ELF-1 (cell line): ENCODE data around the gene TCFL5.
A peak's percentile ranks its signal among the peaks of the same experiment; 100 is the strongest.

Experiments
- DNase-seq: peaks from one replicate; pipeline ENCODE4 v3.0.0-alpha.2; 2016; ENCODE audit warnings: low read depth, low spot score

TCFL5 gene

GRCh38 chr20:62861726-62862336 is at the start of gene TCFL5:
Gene TCFL5 (minus strand): TSS chr20:62861822. CDS start chr20:62861670, 152 bp downstream.
- peak; percentile 83 for DNase-seq

DNA sequence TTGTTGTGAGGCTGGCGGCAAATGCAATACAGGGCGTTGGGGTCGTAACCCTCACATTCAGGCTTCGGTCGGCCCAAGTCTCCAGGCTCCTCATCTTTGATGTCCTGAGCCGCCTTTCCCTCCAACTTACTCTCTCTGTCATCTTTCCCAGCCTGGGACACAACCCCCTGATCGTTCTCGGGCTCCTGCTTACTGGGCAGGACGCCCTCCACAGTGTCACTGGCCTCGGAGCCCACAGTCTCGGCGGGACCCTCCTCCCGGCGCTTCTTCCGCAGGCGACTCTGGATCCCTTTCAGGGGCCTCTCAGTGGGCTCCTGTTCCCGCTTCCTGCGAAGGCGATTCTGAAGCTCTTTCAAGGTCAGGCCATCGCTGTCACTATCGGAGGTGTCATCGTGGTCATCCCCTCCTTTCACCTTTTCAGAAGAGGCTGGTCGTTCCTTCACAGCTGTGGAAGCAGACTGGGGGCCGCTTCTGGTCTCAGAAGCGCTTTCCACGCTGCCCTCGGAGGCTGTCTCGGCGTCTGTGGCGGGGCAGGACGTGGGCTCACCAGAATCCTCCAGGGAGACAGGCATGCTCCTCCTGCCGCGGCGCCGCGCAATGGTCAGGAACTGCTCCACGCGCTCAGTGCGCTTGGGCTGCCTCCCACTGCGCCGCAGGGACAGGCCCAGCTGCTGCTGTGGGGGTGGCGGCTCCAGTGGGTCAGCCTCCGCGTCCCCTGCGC is 49.3 kb upstream of the TCFL5 start:
- no peak for DNase-seq

- DNase-seq = no peak
Observed at GRCh38 chr20:62910217-62910766, 48.7 kb upstream of the TCFL5 start.

DNA sequence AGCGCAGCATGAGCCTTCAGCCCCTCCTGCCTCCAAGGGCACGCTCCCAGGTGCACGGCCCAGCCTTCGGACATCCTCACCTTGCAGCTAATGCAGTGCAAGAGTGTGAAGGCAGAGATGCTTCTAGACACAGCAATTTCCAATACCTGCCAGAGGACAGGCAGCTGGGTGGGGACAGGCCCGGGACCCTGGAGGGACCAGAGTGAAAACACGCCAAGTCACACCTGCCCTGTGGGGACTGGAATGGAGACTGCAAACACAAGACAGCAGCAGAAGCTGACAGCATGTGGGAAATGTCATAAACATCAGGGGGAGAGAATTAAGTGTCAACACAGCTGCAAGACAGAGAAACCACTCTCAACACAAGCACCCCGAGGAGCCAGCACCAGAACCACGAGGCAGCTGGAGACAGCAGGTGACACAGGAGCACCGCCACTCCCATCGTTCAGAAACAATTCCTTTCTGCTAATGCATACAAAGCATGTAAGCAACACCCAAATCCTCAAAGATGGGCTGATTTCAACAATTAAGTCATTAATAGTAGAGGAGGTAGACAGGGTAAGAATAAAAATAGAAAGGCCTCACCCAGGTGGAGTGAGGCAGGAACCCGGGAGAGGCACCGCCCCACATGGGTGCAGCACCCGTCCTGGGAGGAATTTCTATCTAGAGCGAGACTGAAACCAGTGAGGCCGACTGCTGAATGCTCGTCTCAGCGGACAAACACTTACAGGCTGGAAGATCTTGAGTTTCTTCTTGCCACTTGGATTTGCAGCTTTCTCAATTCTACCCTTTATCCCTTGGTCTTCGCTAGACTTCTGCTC is 47.6 kb upstream of the TCFL5 start:
- DNase-seq = no peak

- no peak for DNase-seq
Observed at GRCh38 chr20:62907384-62908317, 46.0 kb upstream of the TCFL5 start.

DNA sequence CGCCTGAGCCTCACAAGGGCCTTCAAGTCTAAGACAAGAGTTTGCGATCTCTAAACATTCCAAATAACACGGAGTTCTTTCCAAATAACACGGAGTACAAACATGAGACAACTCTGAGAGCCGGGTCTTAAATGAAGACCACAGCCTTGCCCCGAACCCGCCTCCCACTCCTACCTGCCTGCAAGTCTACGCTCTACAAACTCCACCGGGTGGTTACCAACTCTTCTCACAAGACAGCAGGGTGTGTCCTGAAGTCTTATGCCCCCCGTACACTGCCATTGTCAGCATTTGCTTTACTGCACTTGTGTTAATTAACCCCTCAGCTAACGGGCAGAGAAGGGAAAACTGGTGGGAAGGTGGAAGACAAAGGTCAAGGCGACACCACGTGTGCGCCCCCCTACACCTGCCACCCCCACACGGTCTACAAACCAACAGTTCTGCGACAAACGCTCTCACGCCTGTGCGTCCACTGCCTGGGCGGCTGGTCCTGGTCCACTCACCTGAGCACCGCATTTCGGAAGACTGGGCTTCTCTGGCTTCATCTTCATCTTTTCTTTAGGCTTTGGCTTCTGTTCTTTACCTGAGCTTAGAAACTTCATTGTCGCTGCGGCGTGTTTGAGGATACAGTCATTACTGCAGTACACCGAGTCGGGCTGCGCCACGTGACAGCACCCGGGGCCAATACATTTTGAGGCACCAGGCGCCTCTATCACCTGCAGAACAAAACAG is 45.2 kb upstream of the TCFL5 start:
- DNase-seq = no peak

- no peak for DNase-seq
Observed at GRCh38 chr20:62906209-62906608, 44.6 kb upstream of the TCFL5 start.

DNA sequence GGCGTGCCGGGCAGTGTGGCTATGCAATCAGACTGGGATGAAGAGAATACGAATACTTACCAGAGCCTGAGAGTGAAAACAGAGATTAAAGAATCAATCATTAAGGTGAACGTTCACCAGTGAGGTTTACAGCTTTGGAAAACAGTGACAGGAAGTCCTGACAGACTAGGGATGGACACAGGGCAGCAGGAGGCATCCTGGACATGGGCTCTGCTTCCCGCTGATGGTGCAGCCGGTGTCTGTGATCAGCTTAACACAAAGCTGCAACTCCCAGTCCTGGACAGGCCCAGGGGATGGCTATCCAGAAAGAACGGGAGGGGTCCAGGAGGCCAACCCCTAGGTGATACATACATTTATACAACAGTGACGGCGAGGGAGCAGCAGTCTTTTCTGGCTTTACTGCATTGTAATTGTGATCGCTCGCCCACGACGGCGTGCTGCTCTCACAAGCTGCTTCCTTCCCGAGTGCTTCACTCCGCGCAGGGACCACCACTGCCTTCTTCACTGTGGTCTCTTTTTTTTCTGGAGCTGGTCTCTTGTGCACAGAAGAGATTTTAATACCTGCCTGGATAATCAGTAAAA is 44.0 kb upstream of the TCFL5 start:
- no peak for DNase-seq

DNA sequence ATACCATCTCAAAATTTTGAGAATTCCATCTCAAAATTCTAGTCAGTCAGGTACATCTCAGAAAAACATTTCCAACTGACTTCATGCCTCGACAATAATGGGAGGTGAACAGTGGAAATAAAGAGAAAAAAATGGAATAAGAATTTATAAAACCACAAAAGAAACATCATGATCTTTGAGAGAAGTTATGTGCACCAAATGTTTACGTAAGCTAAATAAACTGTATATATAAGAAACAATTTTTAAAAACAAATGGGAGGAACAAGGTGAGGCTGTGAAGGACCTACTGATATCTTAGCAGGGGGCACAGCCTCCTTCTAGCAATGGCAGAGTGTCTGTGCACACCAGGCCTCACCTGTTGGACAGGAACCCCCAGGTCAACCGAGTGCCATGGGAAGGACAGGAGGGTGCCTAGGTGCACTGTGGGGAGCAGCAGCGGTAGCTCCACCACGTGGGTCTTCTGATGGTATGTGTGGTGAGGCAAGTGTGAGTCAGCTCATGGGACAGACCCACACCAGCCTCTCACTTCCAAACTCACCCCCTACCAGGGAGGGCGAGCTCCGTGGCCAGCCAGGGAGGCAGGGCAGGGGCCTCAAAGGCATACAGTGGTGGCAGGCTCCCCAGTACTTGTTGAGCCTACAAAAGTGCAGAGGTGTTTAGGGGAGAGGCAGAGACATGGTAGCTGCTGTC is 41.4 kb upstream of the TCFL5 start:
- no peak for DNase-seq

DNA sequence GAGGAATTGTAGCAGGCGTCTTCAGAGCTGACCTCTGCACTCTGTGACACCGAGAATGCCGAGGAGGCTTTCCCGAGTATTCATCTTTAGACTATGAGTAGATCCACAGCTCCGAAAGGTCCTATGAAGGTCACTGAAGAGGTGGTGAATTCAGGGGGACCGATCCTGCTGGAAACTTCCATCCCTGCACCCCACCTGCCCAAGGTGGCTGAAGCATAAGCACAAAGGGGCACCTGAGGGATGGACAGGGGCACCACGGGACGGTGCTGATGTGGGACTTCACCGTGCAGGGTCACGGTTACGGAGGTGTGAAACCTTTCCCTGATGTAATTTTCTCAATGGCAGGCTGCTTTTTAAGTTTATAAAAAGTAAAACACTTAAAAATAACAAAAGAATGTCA is 40.3 kb upstream of the TCFL5 start:
- DNase-seq = no peak

DNA sequence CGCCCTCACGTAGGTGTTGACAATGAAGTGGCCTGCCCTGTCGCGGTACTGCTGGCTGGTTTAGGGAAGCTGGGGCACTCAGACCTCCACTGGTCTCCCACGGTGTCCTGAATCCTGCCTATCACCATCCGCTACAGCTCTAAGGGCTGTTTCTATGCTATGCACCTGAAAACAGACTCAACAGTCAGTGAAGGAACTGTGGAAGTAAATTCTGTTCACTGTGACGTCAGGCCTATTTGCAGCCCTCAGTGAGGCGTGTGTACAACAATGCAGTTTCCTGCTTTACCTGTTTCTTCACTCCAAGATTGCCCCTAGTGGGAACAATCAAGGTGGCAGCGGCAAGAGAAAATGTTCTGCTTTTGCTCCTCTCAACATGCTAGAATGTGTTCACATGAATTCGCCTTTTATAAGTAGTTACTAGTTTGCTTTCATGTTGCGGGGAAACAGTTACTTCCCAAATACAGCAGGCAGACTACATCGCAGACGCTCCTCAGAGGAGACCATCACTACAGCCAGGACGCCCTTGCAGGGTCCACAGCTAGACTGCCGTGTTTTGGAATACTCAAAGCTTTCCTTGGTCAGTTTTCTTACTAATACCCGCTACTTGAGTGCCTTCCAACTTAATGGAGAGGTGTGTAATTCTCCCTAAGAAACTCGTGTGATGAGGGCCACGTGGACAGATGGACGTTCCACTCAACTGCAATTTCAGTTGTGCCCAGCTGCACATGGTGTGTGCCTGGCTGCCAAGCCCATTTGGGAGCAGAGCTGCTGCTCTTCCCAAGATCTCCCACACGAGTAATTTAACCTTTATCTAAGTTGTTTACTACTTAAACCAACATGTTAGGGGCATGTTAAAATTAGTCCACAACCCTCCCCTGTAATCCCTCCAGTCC is 39.3 kb upstream of the TCFL5 start:
- DNase-seq = peak; percentile 60

GRCh38 chr20:62900052-62900691 is 38.5 kb upstream of the TCFL5 start:
- DNase-seq = peak; percentile 90

GRCh38 chr20:62899633-62900051 is 38.0 kb upstream of the TCFL5 start:
- DNase-seq = no peak

DNA sequence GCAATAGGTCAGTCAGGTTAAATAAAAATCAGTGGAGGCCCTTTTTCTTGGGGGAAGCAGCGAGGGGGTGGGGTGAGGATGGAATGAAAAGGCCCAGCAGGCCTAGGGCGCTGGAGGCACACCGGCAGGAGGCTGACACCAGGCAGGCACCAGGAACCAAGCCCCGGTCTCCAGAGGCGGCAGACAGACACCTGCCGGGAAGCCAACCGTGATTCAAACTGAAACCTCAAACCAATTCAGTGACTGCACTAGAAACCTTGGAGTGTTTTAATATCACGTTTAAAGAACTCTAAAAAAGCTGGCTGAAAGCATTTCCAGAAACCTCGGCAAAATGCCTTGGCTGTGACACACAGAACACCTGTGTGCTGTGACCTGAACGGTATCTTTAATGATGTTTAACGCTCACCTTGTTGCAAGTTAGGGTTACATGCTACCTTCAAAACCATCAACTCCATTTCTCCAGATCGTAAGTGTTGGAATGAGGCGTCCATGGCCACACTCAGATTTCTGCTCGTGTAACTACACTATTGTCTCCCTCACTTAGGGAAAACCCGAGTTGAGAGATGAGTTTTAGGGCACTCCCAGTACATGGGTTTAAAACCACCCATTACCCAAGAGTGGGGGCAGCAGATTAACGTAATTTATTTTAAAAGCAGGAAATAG is 37.5 kb upstream of the TCFL5 start:
- no peak for DNase-seq

DNA sequence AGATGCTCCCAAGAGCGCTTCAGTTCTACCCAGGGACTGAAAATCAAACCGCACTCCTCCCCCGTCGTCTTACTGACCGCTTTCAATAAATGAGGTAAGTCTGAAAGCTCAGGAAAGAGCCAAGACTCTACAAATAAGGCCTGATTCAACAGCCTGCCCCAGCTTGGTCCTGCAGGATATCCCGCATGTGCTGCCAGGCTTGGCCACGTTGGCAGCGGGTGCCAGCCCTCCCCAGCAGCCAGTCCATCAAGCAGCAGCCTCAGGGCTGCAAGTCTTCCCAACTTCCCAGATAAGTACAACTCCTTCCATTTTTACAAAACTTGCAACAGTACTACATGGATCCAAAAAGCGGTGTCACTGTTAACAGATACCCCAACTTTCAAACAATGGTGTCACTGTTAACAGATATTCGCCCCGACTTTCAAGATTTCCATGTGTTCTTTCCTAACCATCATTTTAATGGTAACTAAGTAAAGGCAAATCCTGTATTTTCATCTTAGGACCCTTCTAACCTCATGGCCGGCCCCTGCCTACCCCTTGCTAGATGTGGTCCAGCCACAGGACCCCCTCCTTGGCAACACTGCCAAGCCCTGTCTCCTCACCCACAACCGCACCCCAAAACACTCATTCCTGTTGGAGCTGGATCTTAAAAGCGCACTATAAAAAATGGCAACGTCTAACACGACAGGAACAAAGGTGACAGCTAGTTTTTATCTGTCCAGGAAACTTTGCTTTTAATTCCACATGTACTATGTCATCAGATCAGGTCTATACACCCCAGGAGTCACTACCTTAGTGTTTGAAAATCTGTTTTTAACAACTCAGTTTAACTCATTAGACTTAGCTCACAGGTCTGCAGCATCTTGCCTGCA is 36.7 kb upstream of the TCFL5 start:
- no peak for DNase-seq

- DNase-seq = no peak
Observed at GRCh38 chr20:62897666-62898065, 36.0 kb upstream of the TCFL5 start.
